SK-N-SH treated with all-trans-retinoic acid at 6 μM for 48 hours (cell line): Measurements from ENCODE around the gene MOCOS.

Source experiments
- ATAC-seq: fragments of 200-7000 bp; cut with Tn5 transposase; 3 replicates; pipeline ENCODE4 v1.9.1; 2020; ENCODE audit warnings: mild to moderate bottlenecking, moderate library complexity
- ARNTL ChIP-seq: fragments of 450-650 bp; formaldehyde crosslinking; IDR thresholded peaks from 2 replicates; pipeline ENCODE4 v1.5.0; 2020; ENCODE audit warnings: low read depth, mild to moderate bottlenecking, moderate library complexity, borderline replicate concordance
- BACH2 ChIP-seq: fragments of 250-450 bp; sonication (Bioruptor Pico); IDR thresholded peaks from 2 replicates; pipeline ENCODE4 v1.9.0; 2021; ENCODE audit warnings: mild to moderate bottlenecking, borderline replicate concordance
- CSDC2 ChIP-seq: fragments of 250-450 bp; sonication (Bioruptor Pico); IDR thresholded peaks from 2 replicates; pipeline ENCODE4 v1.5.0; 2020; ENCODE audit warnings: mild to moderate bottlenecking, moderate library complexity
- ESRRG ChIP-seq: fragments of 250-450 bp; sonication (Bioruptor Pico); IDR thresholded peaks from 2 replicates; pipeline ENCODE4 v1.6.1; 2021; ENCODE audit warnings: mild to moderate bottlenecking
- GLIS3 ChIP-seq: fragments of 250-450 bp; sonication (Bioruptor Pico); IDR thresholded peaks from 2 replicates; pipeline ENCODE4 v1.5.0; 2020; ENCODE audit warnings: mild to moderate bottlenecking, moderate library complexity
- ISL1 ChIP-seq: fragments of 250-450 bp; sonication (Bioruptor Pico); IDR thresholded peaks from 2 replicates; pipeline ENCODE4 v2.1.2; 2022; ENCODE audit warnings: mild to moderate bottlenecking, moderate library complexity
- OSR1 ChIP-seq: fragments of 250-450 bp; sonication (Bioruptor Pico); IDR thresholded peaks from 2 replicates; pipeline ENCODE4 v1.8.0; 2022; ENCODE audit warnings: moderate library complexity, mild to moderate bottlenecking, inconsistent platforms
- PPARA ChIP-seq: fragments of 250-450 bp; sonication (Bioruptor Pico); IDR thresholded peaks from 2 replicates; pipeline ENCODE4 v1.5.0; 2020; ENCODE audit warnings: mild to moderate bottlenecking, borderline replicate concordance
- RARB ChIP-seq: fragments of 250-450 bp; sonication (Bioruptor Pico); IDR thresholded peaks from 2 replicates; pipeline ENCODE4 v1.8.0; 2021; ENCODE audit warnings: mild to moderate bottlenecking, moderate library complexity
- SNAI2 ChIP-seq: fragments of 250-450 bp; sonication (Bioruptor Pico); IDR thresholded peaks from 2 replicates; pipeline ENCODE4 v1.5.0; 2020; ENCODE audit warnings: mild to moderate bottlenecking, moderate library complexity
- TCF4 ChIP-seq: fragments of 250-450 bp; sonication (Bioruptor Pico); IDR thresholded peaks from 2 replicates; pipeline ENCODE4 v1.8.0; 2021; ENCODE audit warnings: mild to moderate bottlenecking, moderate library complexity, borderline replicate concordance
- ZFP3 ChIP-seq: fragments of 250-450 bp; sonication (Bioruptor Pico); IDR thresholded peaks from 2 replicates; pipeline ENCODE4 v1.5.0; 2020; ENCODE audit warnings: mild to moderate bottlenecking, moderate library complexity
- ZFP30 ChIP-seq: fragments of 450-650 bp; formaldehyde crosslinking; IDR thresholded peaks from 2 replicates; pipeline ENCODE4 v1.5.0; 2022; ENCODE audit warnings: mild to moderate bottlenecking, moderate library complexity
- ZNF565 ChIP-seq: fragments of 450-650 bp; formaldehyde crosslinking; conservative IDR thresholded peaks from 2 replicates; pipeline ENCODE4 v1.5.0; 2020; ENCODE audit warnings: low read depth, mild to moderate bottlenecking, moderate library complexity
- ZNF70 ChIP-seq: fragments of 450-650 bp; formaldehyde crosslinking; IDR thresholded peaks from 2 replicates; pipeline ENCODE4 v1.5.0; 2020; ENCODE audit warnings: mild to moderate bottlenecking, moderate library complexity
- ZNF8 ChIP-seq: fragments of 450-650 bp; formaldehyde crosslinking; IDR thresholded peaks from 2 replicates; pipeline ENCODE4 v1.5.0; 2020; ENCODE audit warnings: mild to moderate bottlenecking, moderate library complexity
- TF ChIP-seq, protein P1 (sequence below): fragments of 250-450 bp; sonication (Bioruptor Pico); IDR thresholded peaks from 2 replicates; pipeline ENCODE4 v1.8.0; 2021; ENCODE audit warnings: low read depth, mild to moderate bottlenecking, moderate library complexity, borderline replicate concordance
- TF ChIP-seq, protein P2 (sequence below): fragments of 250-450 bp; sonication (Bioruptor Pico); IDR thresholded peaks from 2 replicates; pipeline ENCODE4 v1.5.1; 2021; ENCODE audit warnings: mild to moderate bottlenecking, moderate library complexity
- TF ChIP-seq, protein P3 (sequence below): fragments of 250-450 bp; sonication (Bioruptor Pico); IDR thresholded peaks from 2 replicates; pipeline ENCODE4 v1.8.0; 2020; ENCODE audit warnings: mild to moderate bottlenecking, moderate library complexity, borderline replicate concordance
- TF ChIP-seq, protein P4 (sequence below): fragments of 250-450 bp; sonication (Bioruptor Pico); IDR thresholded peaks from 2 replicates; pipeline ENCODE4 v1.5.0; 2020; ENCODE audit warnings: mild to moderate bottlenecking, moderate library complexity
- TF ChIP-seq, protein P5 (sequence below): fragments of 250-450 bp; sonication (Bioruptor Pico); IDR thresholded peaks from 2 replicates; pipeline ENCODE4 v1.5.1; 2020; ENCODE audit warnings: low read depth, mild to moderate bottlenecking, moderate library complexity

The MOCOS gene

DNA sequence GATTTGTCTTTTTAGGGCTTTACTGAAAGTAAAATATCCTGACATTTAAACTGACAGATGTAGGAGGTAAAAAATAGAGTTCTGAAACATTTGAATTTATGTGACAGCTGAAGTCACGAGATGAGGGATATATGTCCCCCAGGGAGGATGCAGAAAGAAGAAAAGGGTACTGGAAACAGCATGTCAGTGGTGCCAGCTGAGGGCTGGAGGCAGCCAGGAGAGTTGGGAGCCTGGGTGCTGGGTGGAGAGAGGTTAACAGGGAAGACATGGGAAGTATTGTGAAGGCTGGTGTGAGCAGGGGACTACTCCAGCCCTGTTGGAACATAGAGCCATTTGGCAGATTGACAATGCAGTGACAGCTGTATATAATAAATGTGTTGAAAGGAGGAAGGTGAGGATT, 11.8 kb upstream of the MOCOS start:
- ATAC-seq = no peak
- TF ChIP-seq, protein P1, sequence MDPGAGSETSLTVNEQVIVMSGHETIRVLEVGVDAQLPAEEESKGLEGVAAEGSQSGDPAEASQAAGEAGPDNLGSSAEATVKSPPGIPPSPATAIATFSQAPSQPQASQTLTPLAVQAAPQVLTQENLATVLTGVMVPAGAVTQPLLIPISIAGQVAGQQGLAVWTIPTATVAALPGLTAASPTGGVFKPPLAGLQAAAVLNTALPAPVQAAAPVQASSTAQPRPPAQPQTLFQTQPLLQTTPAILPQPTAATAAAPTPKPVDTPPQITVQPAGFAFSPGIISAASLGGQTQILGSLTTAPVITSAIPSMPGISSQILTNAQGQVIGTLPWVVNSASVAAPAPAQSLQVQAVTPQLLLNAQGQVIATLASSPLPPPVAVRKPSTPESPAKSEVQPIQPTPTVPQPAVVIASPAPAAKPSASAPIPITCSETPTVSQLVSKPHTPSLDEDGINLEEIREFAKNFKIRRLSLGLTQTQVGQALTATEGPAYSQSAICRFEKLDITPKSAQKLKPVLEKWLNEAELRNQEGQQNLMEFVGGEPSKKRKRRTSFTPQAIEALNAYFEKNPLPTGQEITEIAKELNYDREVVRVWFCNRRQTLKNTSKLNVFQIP (CRISPR knock-in tag) = no peak
- no peak for TF ChIP-seq ZFP3 (CRISPR knock-in tag)
- TF ChIP-seq ZNF70 (CRISPR knock-in tag) = no peak
- TF ChIP-seq, protein P2, sequence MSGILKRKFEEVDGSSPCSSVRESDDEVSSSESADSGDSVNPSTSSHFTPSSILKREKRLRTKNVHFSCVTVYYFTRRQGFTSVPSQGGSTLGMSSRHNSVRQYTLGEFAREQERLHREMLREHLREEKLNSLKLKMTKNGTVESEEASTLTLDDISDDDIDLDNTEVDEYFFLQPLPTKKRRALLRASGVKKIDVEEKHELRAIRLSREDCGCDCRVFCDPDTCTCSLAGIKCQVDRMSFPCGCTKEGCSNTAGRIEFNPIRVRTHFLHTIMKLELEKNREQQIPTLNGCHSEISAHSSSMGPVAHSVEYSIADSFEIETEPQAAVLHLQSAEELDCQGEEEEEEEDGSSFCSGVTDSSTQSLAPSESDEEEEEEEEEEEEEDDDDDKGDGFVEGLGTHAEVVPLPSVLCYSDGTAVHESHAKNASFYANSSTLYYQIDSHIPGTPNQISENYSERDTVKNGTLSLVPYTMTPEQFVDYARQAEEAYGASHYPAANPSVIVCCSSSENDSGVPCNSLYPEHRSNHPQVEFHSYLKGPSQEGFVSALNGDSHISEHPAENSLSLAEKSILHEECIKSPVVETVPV (CRISPR knock-in tag) = no peak
- no peak for TF ChIP-seq OSR1 (CRISPR knock-in tag)
- TF ChIP-seq, protein P3, sequence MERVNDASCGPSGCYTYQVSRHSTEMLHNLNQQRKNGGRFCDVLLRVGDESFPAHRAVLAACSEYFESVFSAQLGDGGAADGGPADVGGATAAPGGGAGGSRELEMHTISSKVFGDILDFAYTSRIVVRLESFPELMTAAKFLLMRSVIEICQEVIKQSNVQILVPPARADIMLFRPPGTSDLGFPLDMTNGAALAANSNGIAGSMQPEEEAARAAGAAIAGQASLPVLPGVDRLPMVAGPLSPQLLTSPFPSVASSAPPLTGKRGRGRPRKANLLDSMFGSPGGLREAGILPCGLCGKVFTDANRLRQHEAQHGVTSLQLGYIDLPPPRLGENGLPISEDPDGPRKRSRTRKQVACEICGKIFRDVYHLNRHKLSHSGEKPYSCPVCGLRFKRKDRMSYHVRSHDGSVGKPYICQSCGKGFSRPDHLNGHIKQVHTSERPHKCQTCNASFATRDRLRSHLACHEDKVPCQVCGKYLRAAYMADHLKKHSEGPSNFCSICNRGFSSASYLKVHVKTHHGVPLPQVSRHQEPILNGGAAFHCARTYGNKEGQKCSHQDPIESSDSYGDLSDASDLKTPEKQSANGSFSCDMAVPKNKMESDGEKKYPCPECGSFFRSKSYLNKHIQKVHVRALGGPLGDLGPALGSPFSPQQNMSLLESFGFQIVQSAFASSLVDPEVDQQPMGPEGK (CRISPR knock-in tag) = no peak
- no peak for TF ChIP-seq ZNF8 (CRISPR knock-in tag)
- TF ChIP-seq TCF4 = no peak
- TF ChIP-seq, protein P4, sequence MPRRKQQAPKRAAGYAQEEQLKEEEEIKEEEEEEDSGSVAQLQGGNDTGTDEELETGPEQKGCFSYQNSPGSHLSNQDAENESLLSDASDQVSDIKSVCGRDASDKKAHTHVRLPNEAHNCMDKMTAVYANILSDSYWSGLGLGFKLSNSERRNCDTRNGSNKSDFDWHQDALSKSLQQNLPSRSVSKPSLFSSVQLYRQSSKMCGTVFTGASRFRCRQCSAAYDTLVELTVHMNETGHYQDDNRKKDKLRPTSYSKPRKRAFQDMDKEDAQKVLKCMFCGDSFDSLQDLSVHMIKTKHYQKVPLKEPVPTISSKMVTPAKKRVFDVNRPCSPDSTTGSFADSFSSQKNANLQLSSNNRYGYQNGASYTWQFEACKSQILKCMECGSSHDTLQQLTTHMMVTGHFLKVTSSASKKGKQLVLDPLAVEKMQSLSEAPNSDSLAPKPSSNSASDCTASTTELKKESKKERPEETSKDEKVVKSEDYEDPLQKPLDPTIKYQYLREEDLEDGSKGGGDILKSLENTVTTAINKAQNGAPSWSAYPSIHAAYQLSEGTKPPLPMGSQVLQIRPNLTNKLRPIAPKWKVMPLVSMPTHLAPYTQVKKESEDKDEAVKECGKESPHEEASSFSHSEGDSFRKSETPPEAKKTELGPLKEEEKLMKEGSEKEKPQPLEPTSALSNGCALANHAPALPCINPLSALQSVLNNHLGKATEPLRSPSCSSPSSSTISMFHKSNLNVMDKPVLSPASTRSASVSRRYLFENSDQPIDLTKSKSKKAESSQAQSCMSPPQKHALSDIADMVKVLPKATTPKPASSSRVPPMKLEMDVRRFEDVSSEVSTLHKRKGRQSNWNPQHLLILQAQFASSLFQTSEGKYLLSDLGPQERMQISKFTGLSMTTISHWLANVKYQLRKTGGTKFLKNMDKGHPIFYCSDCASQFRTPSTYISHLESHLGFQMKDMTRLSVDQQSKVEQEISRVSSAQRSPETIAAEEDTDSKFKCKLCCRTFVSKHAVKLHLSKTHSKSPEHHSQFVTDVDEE (CRISPR knock-in tag) = no peak
- no peak for TF ChIP-seq SNAI2 (CRISPR knock-in tag)
- TF ChIP-seq, all 23 proteins: peak for 0

DNA sequence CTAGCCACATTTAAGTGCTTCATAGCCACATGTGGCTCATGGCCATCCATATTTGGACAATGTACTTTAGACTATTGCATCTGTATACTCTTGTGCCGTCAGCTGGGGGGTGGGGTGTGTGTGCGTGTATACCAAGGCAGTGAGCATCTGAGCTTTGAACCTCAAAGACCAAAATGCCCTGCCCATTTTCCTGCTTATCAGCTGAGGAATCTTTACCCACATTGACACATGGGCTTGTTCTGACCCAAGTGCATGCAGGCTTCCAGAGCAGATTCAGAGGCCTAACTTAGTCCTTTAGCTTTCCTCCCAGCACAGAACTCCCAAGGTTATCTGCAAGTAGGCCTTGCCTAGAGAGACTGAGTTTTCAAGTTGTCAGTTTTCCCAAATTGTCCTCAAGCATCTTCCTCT, 11.1 kb upstream of the MOCOS start:
- no peak for ATAC-seq
- TF ChIP-seq ZNF565 (no peak), TCF4 (no peak), ARNTL (CRISPR knock-in tag) (no peak), ZNF8 (CRISPR knock-in tag) (no peak), ESRRG (CRISPR knock-in tag) (no peak), CSDC2 (CRISPR knock-in tag) (no peak), PPARA (no peak), OSR1 (CRISPR knock-in tag) (no peak), ZNF70 (CRISPR knock-in tag) (no peak), ZFP3 (CRISPR knock-in tag) (no peak), BACH2 (no peak), GLIS3 (no peak), ZFP30 (CRISPR knock-in tag) (no peak), RARB (no peak), ISL1 (CRISPR knock-in tag) (no peak)
- TF ChIP-seq, protein P2 (CRISPR knock-in tag) = no peak
- TF ChIP-seq, protein P1 (CRISPR knock-in tag) = no peak
- TF ChIP-seq, protein P5, sequence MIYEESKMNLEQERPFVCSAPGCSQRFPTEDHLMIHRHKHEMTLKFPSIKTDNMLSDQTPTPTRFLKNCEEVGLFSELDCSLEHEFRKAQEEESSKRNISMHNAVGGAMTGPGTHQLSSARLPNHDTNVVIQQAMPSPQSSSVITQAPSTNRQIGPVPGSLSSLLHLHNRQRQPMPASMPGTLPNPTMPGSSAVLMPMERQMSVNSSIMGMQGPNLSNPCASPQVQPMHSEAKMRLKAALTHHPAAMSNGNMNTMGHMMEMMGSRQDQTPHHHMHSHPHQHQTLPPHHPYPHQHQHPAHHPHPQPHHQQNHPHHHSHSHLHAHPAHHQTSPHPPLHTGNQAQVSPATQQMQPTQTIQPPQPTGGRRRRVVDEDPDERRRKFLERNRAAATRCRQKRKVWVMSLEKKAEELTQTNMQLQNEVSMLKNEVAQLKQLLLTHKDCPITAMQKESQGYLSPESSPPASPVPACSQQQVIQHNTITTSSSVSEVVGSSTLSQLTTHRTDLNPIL (CRISPR knock-in tag) = no peak
- TF ChIP-seq, protein P3 (CRISPR knock-in tag) = no peak
- TF ChIP-seq, protein P4 (CRISPR knock-in tag) = no peak
